Dedifferentiated amniotic fluid mesenchymal stem cell (primary cell): ENCODE data around the gene TRAK2.
"Not testable (repeated sequence)": the region's sequence is repeated elsewhere in the genome, so short reads cannot be mapped to it uniquely, and the experiment has no call there.

ENCODE experiments used
- DNase-seq: peaks from one replicate; pipeline ENCODE4 v3.0.0-alpha.2; 2016; ENCODE audit errors: extremely low spot score

Gene TRAK2

GRCh38 chr2:201419057-201419635, 32.1 kb downstream of the TRAK2 start:
- no peak for DNase-seq

- DNase-seq, result no peak
These were observed 36.1 kb downstream of the TRAK2 start for GRCh38 chr2:201415149-201415548.

DNA sequence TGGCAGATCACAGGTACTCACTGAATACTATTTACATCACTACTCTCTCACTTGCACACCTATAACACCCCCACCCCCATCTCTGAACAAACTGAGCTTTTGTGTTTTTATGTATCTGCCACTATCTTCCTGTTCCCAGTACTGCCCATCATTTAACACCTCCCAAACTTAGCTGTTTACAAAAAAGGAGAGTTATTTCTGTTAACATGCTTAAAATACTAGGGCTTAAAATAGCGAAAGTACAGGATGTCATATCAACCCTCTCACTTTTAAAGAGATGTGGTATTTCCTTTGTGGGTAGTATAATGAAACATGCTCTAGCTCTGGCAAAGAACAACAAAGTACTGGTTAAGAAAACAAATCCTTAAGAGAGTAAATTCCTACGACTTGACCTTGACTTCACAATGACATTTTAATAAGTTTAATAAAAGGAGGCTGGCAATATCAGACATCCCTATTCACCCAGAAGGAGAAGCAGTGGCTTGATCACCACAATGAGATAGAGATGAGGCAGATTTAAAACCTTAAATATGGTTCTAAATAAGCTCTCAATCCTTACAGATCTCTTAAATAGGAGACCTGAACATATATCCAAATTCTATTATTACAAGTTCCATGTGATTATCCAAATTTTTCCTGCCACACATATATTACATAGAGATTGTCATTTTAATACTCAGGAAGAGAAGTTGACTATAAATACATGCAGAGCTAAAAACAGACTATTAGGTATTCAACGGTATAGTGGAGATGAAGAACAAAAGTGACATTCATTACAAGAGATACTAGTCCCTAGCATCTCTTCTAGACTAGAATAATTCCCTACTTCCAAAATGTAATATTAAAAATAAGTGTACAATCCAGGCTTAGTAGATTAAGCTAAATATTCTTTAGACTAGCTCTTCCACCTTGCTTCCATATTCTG, 36.9 kb downstream of the TRAK2 start:
- DNase-seq, result no peak

- DNase-seq, result no peak
These were observed 37.7 kb downstream of the TRAK2 start for GRCh38 chr2:201413552-201413951.

DNA sequence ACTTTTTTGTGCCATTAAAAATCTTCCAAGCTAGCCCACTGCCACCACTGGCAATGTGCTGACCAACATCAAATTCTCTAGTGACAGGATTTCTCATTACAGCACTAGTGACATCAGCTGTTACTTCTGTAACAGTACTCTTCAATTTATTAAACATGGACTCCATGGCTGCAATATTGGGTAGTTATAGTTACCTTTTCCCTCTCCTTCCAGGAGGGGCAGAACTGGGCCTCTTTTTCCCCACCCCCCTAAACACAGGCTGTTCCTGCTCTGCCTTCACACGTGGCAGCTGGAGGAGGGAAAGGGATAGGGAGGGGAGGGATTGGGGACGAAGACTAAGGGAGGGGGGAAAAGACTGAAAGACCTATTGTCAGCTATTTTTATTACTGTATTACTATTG, 38.1 kb downstream of the TRAK2 start:
- DNase-seq, result no peak

DNA sequence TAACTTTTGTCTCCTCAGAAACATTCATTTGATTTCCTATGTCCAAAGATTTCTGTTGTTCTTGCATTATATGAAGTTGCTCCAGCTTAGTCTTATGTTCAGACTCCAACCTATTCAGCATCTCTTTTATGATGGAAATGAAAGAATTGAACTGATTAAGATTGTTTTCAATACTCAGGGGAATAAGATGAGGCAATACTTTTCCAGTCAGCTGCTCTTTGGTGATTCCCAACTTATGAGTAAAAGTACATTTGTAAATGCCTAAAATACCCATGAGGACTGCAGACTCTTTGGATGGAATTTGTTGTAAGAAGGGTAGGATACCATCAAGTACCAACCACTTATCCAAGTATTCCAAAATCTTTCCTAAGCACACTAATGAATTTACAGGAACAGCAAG, 39.8 kb downstream of the TRAK2 start:
- no peak for DNase-seq

- no peak for DNase-seq
These were observed 42.3 kb downstream of the TRAK2 start for GRCh38 chr2:201408931-201409330.

- no peak for DNase-seq
These were observed 44.0 kb downstream of the TRAK2 start for GRCh38 chr2:201407265-201407664.

DNA sequence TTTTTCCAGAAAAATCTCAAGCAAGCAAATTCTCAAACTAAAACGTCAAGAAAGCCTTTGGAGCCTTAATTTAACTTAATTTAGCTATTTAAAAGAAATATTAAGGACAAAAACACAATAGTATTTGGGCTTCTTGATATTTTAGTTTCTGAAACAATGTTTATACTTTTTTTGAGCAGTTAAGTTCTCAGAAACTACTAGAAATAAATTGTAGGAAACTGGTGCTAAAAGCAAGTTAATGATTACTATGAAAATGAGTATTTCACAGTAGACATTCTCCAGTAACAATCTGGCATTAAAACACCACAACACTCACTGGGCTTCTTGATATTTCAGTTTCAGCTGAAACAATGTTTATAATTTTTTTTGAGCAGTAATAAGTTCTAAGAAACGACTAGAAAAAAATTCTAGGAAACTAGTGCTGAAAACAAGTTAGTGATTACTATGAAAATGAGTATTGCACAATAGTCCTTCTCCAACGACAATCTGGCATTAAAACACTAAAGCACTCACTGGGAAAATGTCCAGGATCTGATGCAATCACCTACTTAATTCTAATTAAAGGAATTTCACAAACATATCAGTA, 45.1 kb downstream of the TRAK2 start:
- peak; percentile 79 for DNase-seq

GRCh38 chr2:201404699-201405280, 46.5 kb downstream of the TRAK2 start:
- no peak for DNase-seq

- DNase-seq, result no peak
These were observed 47.4 kb downstream of the TRAK2 start for GRCh38 chr2:201403880-201404279.

- peak; percentile 49 for DNase-seq
These were observed 48.4 kb downstream of the TRAK2 start for GRCh38 chr2:201402651-201403562.

DNA sequence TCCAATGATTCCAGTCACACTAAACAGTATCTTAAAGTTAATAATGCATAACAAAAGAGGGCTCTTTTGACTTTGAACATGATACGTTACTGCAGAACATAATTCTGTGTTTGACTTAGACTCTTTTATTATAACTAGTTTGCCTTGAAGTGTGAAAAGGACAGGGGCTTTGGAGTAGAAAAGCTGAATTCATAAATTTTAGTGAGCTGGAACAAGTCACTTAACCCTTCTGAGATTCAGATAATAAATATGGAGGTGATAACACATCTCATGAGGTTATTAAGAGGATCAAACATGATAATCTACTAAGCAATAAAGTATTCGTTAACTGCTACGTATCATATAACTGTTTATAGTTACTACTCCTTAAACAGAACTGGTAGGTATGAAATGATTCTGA, 49.4 kb downstream of the TRAK2 start:
- DNase-seq, result no peak

DNA sequence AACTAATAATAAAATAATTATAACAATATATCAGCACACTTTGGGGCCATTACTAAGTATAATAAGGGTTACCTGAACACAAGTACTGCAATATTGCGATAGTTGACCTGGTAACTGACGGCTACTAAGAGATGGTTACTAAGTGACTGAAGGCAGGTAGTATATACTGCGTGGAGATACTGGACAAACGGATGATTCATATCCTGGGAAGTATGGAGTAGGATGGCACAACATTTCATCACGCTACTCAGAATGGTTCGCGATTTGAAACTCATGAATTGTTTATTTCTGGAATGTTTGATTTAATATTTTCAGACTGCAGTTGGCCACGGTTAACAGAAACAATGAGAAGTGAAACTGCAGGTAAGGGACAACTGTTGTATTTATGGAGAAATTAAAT, 54.7 kb downstream of the TRAK2 start:
- no peak for DNase-seq

DNA sequence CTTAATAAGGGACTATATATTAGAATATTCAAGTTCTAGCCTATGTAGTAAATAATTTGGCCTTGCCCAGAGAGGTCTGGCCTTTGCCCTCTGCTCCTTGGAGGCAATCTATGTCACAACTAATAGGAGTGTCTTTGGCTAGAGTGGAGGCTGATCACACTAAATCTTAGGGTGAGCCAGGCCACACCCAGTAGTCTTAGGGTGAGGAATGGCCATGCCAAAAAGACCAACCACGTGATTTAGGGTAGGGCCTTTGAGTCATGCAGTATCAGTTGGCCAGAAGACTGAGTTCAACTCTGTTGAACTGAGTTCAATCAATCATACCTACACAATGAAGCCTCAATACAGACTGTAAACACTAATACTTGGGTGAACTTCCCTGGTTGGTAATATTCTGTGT, 68.1 kb downstream of the TRAK2 start:
- no peak for DNase-seq

DNA sequence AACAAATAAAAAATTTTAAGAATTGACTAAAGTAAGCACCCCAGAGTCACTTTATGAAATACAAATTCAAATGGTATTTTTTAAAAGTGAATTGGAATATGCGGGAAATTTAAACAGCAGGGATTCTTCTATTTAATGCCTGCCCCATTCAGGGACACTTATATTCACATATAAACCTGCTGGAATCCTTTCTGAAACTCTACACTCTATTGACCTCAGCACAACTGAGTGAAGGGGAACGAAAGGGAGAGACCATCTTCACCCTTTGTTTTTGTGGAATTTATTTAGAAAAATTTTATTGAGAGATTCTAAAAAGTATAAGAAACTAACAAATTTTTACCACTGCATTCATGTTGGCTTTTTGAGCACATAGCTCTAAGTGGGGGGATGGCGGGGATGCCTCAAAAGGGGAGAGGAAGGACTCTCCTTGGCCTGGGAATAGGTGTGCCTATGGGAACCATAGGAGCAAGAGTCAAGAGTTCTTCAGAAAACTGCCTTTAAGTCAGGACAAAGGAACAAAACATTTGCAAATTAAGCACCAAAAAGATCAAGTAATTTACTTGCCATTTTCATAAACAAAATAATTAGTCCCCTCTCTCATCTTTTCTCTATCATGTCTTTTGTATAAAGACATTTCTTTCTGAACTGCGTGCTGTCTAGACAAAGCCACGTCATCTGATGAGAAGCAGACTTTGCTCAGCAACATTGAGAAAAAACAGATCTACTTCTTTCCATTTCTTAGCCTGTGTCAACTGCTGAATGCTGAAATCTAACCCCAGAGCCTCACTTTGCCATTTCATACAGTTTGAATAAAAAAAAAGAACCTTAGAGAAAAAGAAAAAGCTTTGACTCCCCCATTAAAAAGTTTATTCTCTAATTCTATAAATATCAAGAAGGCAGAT, 72.5 kb downstream of the TRAK2 start:
- no peak for DNase-seq

DNA sequence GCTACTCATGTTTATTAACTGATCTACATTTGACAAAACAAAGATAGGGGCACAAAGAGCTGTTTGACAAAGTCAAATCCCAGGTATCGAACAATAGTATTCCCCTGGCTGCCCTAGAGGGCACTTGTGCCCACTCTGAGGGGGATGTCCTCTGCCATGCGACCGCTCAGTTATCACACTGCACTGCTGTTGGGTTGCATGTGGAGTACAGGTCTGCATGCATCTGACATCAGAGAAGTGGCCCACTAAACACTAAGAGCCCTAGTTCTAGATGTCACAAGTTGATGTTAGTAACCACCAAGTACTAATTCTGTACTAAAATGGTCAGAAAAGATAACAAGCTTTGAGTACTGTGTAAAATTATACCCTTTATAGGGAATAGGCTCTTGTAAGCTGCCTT, 74.0 kb downstream of the TRAK2 start:
- no peak for DNase-seq

GRCh38 chr2:201369775-201370174, 81.5 kb downstream of the TRAK2 start:
- DNase-seq, result no peak

DNA sequence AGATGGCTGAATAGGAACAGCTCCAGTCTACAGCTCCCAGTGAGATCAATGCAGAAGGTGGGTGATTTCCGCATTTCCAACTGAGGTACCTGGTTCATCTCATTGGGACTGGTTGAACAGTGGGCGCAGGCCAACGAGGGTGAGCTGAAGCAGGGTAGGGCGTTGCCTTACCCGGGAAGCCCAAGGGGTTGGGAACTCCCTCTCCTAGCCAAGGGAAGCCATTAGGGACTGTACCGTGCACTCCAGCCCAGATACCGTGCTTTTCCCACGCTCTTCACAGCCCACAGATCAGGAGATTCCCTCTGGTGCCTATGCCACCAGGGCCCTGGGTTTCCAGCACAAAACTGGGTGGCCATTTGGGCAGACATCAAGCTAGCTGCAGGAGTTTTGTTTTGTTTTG, 81.9 kb downstream of the TRAK2 start:
- DNase-seq, result not testable (repeated sequence)

- no peak for DNase-seq
These were observed 85.1 kb downstream of the TRAK2 start for GRCh38 chr2:201366146-201366545.
